Stimulated activated CD4-positive, alpha-beta T cell treated with anti-CD3 and anti-CD28 coated beads, Interleukin-12 subunit alpha, Interleukin-12 subunit beta, amount 100 ng/mL, for 24 hours (primary cell): ENCODE measurements around the gene OR2A14.
A peak's percentile ranks its signal among the peaks of the same experiment; 100 is the strongest.
"Not testable (repeated sequence)": the region's sequence is repeated elsewhere in the genome, so short reads cannot be mapped to it uniquely, and the experiment has no call there.

Experiments used
- DNase-seq, 2 experiments: peaks; one replicate each; pipeline ENCODE4 v3.0.0-alpha.2; 2020; ENCODE audit warnings: low read depth in 2 of 2

Gene OR2A14

DNA sequence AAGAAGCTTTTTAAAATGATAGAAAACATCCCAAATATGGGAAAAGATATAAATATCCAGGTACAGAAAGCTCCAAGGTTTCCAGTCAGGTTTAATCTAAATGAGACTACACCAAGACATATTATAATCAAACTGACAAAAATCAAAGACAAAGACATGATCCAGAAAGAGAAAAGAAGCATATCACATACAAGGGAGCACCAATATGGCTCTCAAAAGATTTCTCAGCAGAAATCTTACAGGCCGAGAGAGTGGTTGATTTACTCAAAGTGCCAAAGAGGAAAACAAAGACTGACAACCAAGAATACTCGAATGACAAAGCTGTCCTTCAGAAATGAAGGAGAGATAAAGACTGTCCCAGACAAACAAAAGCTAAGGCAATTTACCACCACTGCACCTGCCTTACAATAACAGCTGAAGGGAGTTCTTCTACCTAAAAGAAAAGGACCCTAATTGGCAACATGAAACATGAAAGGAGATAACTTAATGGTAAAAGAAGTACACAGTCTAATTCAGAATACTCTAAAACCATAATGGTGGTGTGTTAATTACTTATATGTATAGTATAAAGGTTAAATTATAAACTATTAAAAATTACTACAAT lies 25.4 kb downstream of the OR2A14 start:
- DNase-seq: no peak

DNA sequence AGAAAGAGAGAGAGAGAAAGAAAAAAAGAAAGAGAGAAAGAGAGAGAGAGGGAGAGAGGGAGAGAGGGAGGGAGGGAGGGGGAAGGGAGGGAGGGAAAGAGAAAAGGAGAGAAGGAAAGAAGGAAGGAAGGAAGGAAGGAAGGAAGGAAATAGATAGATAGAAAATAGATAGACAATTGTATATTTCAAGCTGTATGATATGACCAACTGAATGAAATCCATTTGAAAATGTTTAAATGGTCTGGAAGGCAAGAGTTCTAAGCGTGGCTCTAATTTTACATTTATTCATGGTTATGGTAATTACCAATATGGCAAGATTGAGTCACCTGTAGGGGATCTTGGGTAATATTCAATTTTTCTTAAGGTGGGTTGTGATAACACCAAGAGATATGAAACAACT lies 35.9 kb downstream of the OR2A14 start:
- no peak for DNase-seq

DNA sequence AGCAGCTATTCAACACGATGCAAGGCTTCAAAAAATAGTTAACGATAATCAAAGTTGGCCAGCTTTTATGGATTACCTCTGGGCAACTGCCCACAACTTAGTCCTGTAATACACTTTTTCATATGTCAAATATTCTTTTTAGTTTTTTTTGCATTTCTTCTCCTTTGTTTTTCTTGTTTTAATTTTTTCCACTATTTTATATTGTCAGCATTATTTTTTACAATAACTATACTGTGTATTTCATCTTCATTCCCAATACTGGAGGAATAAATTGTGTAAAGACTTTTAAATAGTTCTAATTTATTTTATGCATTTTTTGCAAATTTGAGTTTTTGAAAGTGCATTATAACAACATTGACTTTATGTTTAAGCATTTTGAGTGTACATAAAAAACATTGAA lies 41.8 kb downstream of the OR2A14 start:
- no peak for DNase-seq

DNA sequence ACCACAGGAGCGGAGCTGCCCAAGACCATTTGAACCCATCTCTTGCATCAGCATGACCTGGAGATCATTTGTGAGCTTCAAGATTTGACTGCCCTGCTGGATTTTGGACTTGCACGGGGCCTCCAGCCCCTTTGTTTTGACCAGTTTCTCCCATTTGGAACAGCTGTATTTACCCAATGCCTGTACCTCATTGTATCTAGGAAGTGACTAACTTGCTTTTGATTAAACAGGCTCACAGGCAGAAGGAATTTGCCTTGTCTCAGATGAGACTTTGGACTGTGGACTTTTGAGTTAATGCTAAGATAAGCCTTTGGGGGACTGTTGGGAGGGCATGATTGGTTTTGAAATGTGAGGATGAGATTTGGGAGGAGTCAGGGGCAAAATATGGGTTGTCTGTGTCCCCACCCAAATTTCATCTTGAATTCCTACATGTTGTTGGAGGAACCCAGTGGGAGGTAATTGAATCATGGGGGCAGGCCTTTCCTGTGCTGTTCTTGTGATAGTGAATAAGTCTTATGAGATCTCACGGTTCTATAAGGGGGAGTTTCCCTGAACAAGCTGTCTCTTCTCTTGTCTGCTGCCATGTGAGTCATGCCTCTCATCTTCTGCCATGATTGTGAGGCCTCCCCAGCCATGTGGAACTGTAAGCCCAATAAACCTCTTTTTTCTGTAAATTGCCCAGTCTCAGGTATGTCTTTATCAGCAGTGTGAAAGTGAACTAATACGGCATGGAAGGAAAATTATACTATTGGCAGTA lies 48.8 kb downstream of the OR2A14 start:
- DNase-seq: not testable (repeated sequence)

- no peak for DNase-seq
Observed at GRCh38 chr7:144174613-144175012, 51.6 kb downstream of the OR2A14 start.

- DNase-seq: peak in 1 of 2 experiments; percentile 2
Observed at GRCh38 chr7:144178380-144179164, 55.6 kb downstream of the OR2A14 start.

GRCh38 chr7:144179165-144179479 lies 56.1 kb downstream of the OR2A14 start:
- DNase-seq: not testable (repeated sequence)
